Stimulated activated CD4-positive, alpha-beta T cell treated with anti-CD3 and anti-CD28 coated beads, Interleukin-1b, Interleukin-23, amount 100 ng/mL, for 48 hours (primary cell): ENCODE results near the gene MVB12A.
A peak's percentile ranks its signal among the peaks of the same experiment; 100 is the strongest.

Experiments used
- DNase-seq: peaks from one replicate; pipeline ENCODE4 v3.0.0-alpha.2; 2020

Gene MVB12A

GRCh38 chr19:17448131-17448967, 28.5 kb downstream of the MVB12A start, which contains the start of gene TMEM221:
Gene TMEM221 (minus strand): TSS chr19:17448668. CDS start chr19:17448462, 206 bp downstream.
- peak; percentile 52 for DNase-seq

- DNase-seq, result peak; percentile 69
Measured at GRCh38 chr19:17450264-17451075, 30.6 kb downstream of the MVB12A start.

- no peak for DNase-seq
Measured at GRCh38 chr19:17451820-17452219, 32.0 kb downstream of the MVB12A start.

- DNase-seq, result no peak
Measured at GRCh38 chr19:17454576-17455071, 34.8 kb downstream of the MVB12A start.

GRCh38 chr19:17455308-17456123, 35.7 kb downstream of the MVB12A start:
- no peak for DNase-seq

GRCh38 chr19:17456127-17456526, 36.3 kb downstream of the MVB12A start:
- DNase-seq, result no peak

- no peak for DNase-seq
Measured at GRCh38 chr19:17457616-17458015, 37.8 kb downstream of the MVB12A start.

- no peak for DNase-seq
Measured at GRCh38 chr19:17458970-17459369, 39.1 kb downstream of the MVB12A start.

GRCh38 chr19:17460372-17461230, 40.8 kb downstream of the MVB12A start, which contains the start of gene NXNL1:
Gene NXNL1 (minus strand): TSS chr19:17460926. CDS start chr19:17460869, 57 bp downstream.
- DNase-seq, result no peak

- DNase-seq, result no peak
Measured at GRCh38 chr19:17466487-17466850, 46.6 kb downstream of the MVB12A start.

GRCh38 chr19:17467471-17468301, 47.8 kb downstream of the MVB12A start:
- no peak for DNase-seq

- no peak for DNase-seq
Measured at GRCh38 chr19:17468302-17469091, 48.6 kb downstream of the MVB12A start.

GRCh38 chr19:17469092-17469480, 49.2 kb downstream of the MVB12A start:
- no peak for DNase-seq

GRCh38 chr19:17469481-17470067, 49.7 kb downstream of the MVB12A start:
- peak; percentile 91 for DNase-seq

- DNase-seq, result peak; percentile 91
Measured at GRCh38 chr19:17470068-17470841, 50.4 kb downstream of the MVB12A start, which contains the start of gene SLC27A1. Gene SLC27A1 (plus strand): TSS chr19:17470524. CDS start chr19:17470541, 17 bp downstream.

- DNase-seq, result no peak
Measured at GRCh38 chr19:17471410-17472125, 51.7 kb downstream of the MVB12A start.

GRCh38 chr19:17473041-17473440, 53.2 kb downstream of the MVB12A start:
- DNase-seq, result peak; percentile 19
